ENCODE measurements around the gene SDC1. TPM values are rescaled to one million over a fixed set of nuclear protein-coding genes. Genes with fewer than 3 reads are reported as not detected.

The SDC1 gene
- polyA plus RNA-seq, 1 of the 3 experiments (the other 2 are of a cell fraction), result 122 TPM

DNA sequence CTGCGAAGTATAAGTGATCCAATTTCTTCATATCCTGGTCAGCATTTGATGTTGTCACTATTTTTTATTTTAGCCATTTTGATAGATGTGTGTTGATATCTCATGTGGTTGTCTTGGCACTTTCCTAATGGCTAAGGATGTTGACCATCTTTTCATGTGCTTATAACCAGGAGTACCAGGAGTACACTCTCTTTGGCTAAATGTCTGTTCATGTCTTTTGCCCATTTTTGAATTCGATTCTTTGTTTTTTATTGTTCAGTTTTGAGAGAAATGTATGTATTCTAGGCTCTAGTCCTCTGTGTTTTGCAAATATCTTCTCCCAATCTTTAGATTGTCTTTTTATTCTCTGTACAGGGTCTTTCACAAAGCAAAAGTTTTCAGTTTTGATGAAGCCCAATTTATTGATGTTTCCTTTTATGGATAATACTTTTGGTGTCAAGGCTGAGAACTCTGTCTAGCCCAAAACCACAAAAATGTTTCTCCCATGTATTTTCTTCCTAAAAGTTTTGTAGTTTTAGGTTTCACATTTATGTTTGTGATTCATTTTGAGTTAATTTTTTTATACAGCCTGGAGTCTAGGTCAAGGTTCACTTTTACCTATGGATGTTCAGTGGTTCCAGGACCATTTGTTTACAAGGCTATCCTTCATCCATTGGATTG, 65.4 kb downstream of the SDC1 start:
- Histone ChIP-seq H3K9ac (no peak overlapping the region), H3K9me2 (no peaks in the 10 kb centered on the region), H2AFZ (ENCODE audit: low read depth) (no peak overlapping the region), H3K27me3 (ENCODE audit: insufficient read depth) (no peaks in the 10 kb centered on the region), H3K79me2 (ENCODE audit: insufficient read depth) (no peaks in the 10 kb centered on the region), H3K27ac (ENCODE audit: low read depth in 2 of 2, low read length in 1 of 2) (no peak overlapping the region), H3K9me3 (no peaks in the 10 kb centered on the region), H3K36me3 (replicated peaks in 1 of 2; ENCODE audit: control insufficient read depth in 1 of 2, insufficient read depth in 2 of 2, low read length in 1 of 2) (no peaks in the 10 kb centered on the region), H3F3A (replicated peaks; ENCODE audit: insufficient read depth) (no peaks in the 10 kb centered on the region), H3K4me1 (ENCODE audit: control insufficient read depth in 1 of 2, insufficient read depth in 2 of 2, low read depth in 1 of 2, low read length in 1 of 2) (peaks cover 0 to 4% of the 10 kb centered on the region in 2 experiments; a peak in 1 of 4 replicates), H3K4me3 (ENCODE audit: low read depth in 2 of 2, low read length in 1 of 2) (no peak overlapping the region), H4K20me1 (ENCODE audit: insufficient read depth) (no peaks in the 10 kb centered on the region), H3K4me2 (no peak overlapping the region)
- whole genome bisulfite sequencing (ENCODE audit: low lambda C conversion rate), result 55% methylated on average over 2 of the region's 2 CpGs
- ChIA-PET POLR2A (no interaction called here), CTCF (interaction anchor here (1.7 kb wide), 1 partner anchor 24 kb away, joined by 4 read pairs; no protein-coding TSS in a partner anchor)
- TF ChIP-seq RCOR1 (IDR thresholded peaks at IDR 0.05; ENCODE audit: low read length) (no peak), TEAD4 (IDR thresholded peaks at IDR 0.05; ENCODE audit: borderline replicate concordance, insufficient read depth) (no peak), RAD21 (IDR thresholded peaks at IDR 0.05; ENCODE audit: low read length) (no peak), SIN3A (IDR thresholded peaks at IDR 0.05; ENCODE audit: borderline replicate concordance, low read depth, low read length) (no peak), FOXM1 (IDR thresholded peaks at IDR 0.05; ENCODE audit: low read depth) (no peak), ELF1 (IDR thresholded peaks at IDR 0.05) (no peak), EZH2phosphoT487 (IDR thresholded peaks at IDR 0.05; ENCODE audit: borderline replicate concordance, low read depth) (no peak)
- TF ChIP-seq, protein P1, sequence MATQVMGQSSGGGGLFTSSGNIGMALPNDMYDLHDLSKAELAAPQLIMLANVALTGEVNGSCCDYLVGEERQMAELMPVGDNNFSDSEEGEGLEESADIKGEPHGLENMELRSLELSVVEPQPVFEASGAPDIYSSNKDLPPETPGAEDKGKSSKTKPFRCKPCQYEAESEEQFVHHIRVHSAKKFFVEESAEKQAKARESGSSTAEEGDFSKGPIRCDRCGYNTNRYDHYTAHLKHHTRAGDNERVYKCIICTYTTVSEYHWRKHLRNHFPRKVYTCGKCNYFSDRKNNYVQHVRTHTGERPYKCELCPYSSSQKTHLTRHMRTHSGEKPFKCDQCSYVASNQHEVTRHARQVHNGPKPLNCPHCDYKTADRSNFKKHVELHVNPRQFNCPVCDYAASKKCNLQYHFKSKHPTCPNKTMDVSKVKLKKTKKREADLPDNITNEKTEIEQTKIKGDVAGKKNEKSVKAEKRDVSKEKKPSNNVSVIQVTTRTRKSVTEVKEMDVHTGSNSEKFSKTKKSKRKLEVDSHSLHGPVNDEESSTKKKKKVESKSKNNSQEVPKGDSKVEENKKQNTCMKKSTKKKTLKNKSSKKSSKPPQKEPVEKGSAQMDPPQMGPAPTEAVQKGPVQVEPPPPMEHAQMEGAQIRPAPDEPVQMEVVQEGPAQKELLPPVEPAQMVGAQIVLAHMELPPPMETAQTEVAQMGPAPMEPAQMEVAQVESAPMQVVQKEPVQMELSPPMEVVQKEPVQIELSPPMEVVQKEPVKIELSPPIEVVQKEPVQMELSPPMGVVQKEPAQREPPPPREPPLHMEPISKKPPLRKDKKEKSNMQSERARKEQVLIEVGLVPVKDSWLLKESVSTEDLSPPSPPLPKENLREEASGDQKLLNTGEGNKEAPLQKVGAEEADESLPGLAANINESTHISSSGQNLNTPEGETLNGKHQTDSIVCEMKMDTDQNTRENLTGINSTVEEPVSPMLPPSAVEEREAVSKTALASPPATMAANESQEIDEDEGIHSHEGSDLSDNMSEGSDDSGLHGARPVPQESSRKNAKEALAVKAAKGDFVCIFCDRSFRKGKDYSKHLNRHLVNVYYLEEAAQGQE (IDR thresholded peaks at IDR 0.05; ENCODE audit: low read depth, low read length), result no peak
- DNase-seq, result no peak

- 67% methylated on average over 8 of the region's 8 CpGs for WGBS (ENCODE audit: low lambda C conversion rate)
- CTCF ChIA-PET, result interaction anchor here (0.6 kb wide), 2 partner anchors 36 to 199 kb away, joined by 3 read pairs; no protein-coding TSS in a partner anchor
- H3K4me1 ChIP-seq (ENCODE audit: control insufficient read depth in 1 of 2, insufficient read depth in 2 of 2, low read depth in 1 of 2, low read length in 1 of 2), result no peaks in the 10 kb centered on the region
- no peaks in the 10 kb centered on the region for H3K79me2 ChIP-seq (ENCODE audit: insufficient read depth)
- H3K4me2 ChIP-seq, result no peak overlapping the region
- H3K9ac ChIP-seq, result no peak overlapping the region
- no peaks in the 10 kb centered on the region for H3F3A ChIP-seq (replicated peaks; ENCODE audit: insufficient read depth)
- no peak overlapping the region for H2AFZ ChIP-seq (ENCODE audit: low read depth)
- no peaks in the 10 kb centered on the region for H3K27me3 ChIP-seq (ENCODE audit: insufficient read depth)
- H3K27ac ChIP-seq (ENCODE audit: low read depth in 2 of 2, low read length in 1 of 2), result no peak overlapping the region
- no peaks in the 10 kb centered on the region for H4K20me1 ChIP-seq (ENCODE audit: insufficient read depth)
- DNase-seq, result no peak
- POLR2A ChIA-PET, result no interaction called here
- no peaks in the 10 kb centered on the region for H3K9me2 ChIP-seq
- H3K9me3 ChIP-seq, result no peaks in the 10 kb centered on the region
- H3K4me3 ChIP-seq (ENCODE audit: low read depth in 2 of 2, low read length in 1 of 2), result no peak overlapping the region; a peak in 1 of 4 replicates
- H3K36me3 ChIP-seq (replicated peaks in 1 of 2; ENCODE audit: control insufficient read depth in 1 of 2, insufficient read depth in 2 of 2, low read length in 1 of 2), result no peaks in the 10 kb centered on the region
- TF ChIP-seq SMC3 (IDR thresholded peaks at IDR 0.05; ENCODE audit: low read depth, low read length) (no peak), PBX3 (IDR thresholded peaks at IDR 0.05) (no peak), MAX (IDR thresholded peaks at IDR 0.05; ENCODE audit: low read depth) (no peak), FOXM1 (IDR thresholded peaks at IDR 0.05; ENCODE audit: low read depth) (no peak), ZBTB33 (IDR thresholded peaks at IDR 0.05; ENCODE audit: borderline replicate concordance, low read depth) (no peak), NFIC (IDR thresholded peaks at IDR 0.05; ENCODE audit: borderline replicate concordance) (no peak), GATA2 (CRISPR knock-in tag; IDR thresholded peaks at IDR 0.05) (no peak), TEAD4 (IDR thresholded peaks at IDR 0.05; ENCODE audit: borderline replicate concordance, insufficient read depth) (no peak), JUND (IDR thresholded peaks at IDR 0.05) (no peak), FOSL2 (IDR thresholded peaks at IDR 0.05; ENCODE audit: borderline replicate concordance, low read depth) (no peak), GABPA (IDR thresholded peaks at IDR 0.05; ENCODE audit: low read depth) (no peak), YY1 (IDR thresholded peaks at IDR 0.05; ENCODE audit: low read depth) (no peak)
- TF ChIP-seq, protein P2, sequence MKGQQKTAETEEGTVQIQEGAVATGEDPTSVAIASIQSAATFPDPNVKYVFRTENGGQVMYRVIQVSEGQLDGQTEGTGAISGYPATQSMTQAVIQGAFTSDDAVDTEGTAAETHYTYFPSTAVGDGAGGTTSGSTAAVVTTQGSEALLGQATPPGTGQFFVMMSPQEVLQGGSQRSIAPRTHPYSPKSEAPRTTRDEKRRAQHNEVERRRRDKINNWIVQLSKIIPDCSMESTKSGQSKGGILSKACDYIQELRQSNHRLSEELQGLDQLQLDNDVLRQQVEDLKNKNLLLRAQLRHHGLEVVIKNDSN (IDR thresholded peaks at IDR 0.05; ENCODE audit: borderline replicate concordance, low read depth), result no peak
These were observed 67.6 kb downstream of the SDC1 start for GRCh38 chr2:20157193-20157891.
